HEK293 (cell line): ENCODE data around the gene MAN2A2.

Source experiments
- ZNF146 ChIP-seq: fragments of 450-650 bp; formaldehyde crosslinking; IDR thresholded peaks from 2 replicates; pipeline ENCODE4 v1.5.1; 2016; ENCODE audit warnings: missing biosample characterization, missing genetic modification characterization
- TF ChIP-seq, protein P1 (sequence below): fragments of 450-650 bp; formaldehyde crosslinking; IDR thresholded peaks from 2 replicates; pipeline ENCODE4 v1.5.1; 2016; ENCODE audit warnings: missing biosample characterization, missing genetic modification characterization

DNA sequence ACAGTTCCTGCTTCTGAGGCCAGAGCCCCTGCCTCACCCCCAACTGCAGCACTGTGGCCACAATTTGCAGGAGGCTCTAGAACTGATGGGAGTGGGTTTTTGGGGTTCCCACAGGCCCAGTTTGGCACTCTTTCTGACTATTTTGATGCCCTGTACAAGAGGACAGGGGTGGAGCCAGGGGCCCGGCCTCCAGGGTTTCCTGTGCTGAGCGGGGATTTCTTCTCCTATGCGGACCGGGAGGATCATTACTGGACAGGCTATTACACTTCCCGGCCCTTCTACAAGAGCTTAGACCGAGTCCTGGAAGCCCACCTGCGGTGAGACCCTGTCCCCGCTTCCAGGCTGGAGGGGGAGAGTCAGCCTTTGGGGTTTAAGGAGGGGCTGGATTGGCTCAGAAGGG is 6.9 kb downstream of the MAN2A2 start:
- TF ChIP-seq ZNF146 (tag by site-specific recombination): no peak
- TF ChIP-seq, protein P1, sequence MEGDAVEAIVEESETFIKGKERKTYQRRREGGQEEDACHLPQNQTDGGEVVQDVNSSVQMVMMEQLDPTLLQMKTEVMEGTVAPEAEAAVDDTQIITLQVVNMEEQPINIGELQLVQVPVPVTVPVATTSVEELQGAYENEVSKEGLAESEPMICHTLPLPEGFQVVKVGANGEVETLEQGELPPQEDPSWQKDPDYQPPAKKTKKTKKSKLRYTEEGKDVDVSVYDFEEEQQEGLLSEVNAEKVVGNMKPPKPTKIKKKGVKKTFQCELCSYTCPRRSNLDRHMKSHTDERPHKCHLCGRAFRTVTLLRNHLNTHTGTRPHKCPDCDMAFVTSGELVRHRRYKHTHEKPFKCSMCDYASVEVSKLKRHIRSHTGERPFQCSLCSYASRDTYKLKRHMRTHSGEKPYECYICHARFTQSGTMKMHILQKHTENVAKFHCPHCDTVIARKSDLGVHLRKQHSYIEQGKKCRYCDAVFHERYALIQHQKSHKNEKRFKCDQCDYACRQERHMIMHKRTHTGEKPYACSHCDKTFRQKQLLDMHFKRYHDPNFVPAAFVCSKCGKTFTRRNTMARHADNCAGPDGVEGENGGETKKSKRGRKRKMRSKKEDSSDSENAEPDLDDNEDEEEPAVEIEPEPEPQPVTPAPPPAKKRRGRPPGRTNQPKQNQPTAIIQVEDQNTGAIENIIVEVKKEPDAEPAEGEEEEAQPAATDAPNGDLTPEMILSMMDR (tag by site-specific recombination): no peak
